ENCODE measurements around the gene VPS8.
A peak's percentile ranks its signal among the peaks of the same experiment; 100 is the strongest.

VPS8 gene

GRCh38 chr3:184776916-184777315, 35.0 kb upstream of the VPS8 start:
- Histone ChIP-seq H3K27me3 (ENCODE audit: control insufficient read depth, insufficient read depth, low read length) (no peaks in the 10 kb centered on the region), H3K9ac (ENCODE audit: low read length) (no peak overlapping the region), H3K27ac (ENCODE audit: low read depth, low read length) (no peak overlapping the region), H3K4me3 (ENCODE audit: low read length) (no peak overlapping the region), H3K36me3 (ENCODE audit: control insufficient read depth, insufficient read depth, low read length) (no peaks in the 10 kb centered on the region), H3K4me1 (ENCODE audit: control insufficient read depth, insufficient read depth, low read length) (peaks cover 2% of the 10 kb centered on the region)

DNA sequence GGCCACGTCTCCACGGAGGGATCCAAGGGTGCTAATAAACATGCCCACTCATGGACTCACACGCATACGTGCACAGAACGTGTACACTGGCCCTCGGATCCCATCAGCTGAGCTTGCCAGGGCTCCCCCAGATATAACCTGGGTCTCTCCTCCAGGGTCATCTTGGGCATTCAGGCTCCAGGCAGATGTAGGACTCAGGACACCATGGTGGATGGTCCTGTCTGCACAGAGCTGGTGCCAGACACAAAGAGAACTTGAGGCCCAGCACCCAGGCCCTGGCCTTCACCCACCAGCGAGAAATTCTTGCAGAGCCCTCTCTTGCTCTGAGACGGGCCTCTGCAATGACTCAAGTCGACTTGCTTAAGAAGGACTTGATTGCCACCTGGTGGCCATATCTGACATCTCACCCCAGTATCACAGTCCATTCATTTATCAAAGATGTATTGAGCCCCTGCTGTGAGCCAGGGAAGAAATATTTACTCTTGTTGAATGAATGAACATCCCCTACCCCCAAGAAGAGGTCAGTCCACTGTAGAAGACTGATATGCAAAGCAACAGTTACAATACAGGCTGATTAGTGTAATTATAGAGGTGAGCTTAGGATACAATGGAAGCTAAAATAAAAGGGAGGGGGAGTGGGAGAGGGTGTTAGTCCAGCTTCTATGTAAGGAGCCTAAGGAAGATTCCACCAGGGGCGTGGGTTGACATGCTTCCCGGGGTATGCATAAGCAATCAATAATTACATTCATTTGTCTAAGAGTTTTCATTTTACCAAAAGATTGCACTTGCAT, 34.2 kb upstream of the VPS8 start:
- Histone ChIP-seq H3K27me3 (ENCODE audit: control insufficient read depth, insufficient read depth, low read length) (no peaks in the 10 kb centered on the region), H3K36me3 (ENCODE audit: control insufficient read depth, insufficient read depth, low read length) (no peaks in the 10 kb centered on the region), H3K9ac (ENCODE audit: low read length) (no peak overlapping the region), H3K4me1 (ENCODE audit: control insufficient read depth, insufficient read depth, low read length) (peaks cover 2% of the 10 kb centered on the region), H3K4me3 (ENCODE audit: low read length) (no peak overlapping the region), H3K27ac (ENCODE audit: low read depth, low read length) (no peak overlapping the region)

DNA sequence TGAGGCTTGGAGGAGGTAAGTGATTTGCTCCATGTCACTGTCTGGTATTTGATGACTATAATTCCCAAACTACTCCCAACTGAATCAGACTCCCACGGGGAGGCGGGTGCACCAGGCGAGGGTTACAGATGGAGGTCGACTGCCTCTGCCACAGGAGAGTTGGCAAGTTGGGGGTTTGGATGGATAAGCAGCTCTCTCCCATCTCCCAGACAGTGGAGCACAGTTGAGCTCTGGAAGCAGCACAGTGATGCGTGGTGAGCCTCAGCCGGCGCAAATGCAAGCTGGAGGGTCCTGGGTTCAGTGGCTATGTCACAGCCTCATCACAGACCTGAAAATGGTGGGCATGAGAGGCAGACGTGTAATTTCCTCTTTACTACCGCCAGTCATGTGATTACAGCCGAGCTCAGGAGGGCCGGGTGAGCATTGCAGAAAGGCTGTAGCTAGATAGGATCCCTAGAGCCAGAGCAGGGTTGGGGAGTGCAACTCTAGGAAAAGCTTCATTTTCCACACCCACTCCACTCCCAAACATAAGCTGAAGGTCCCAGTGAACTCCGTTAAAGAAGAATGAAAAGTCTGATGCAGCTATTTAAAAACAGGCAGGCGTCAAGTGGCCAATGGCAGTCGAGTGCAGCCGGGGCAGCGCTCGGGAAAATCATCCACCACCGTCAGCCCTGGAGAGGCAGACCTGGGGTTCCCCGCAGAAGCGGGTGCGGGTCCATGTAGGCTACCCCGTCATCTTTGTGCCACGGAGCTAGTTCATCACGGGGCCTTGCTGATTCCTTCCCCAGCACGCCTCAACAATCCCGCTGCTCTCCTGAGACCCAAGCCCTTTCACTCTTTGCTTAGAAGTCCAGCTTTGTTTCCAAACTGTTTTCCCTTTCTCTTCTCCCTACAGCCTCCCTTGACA, 33.3 kb upstream of the VPS8 start:
- H3K9ac ChIP-seq (ENCODE audit: low read length): no peak overlapping the region
- H3K4me3 ChIP-seq (ENCODE audit: low read length): no peak overlapping the region

DNA sequence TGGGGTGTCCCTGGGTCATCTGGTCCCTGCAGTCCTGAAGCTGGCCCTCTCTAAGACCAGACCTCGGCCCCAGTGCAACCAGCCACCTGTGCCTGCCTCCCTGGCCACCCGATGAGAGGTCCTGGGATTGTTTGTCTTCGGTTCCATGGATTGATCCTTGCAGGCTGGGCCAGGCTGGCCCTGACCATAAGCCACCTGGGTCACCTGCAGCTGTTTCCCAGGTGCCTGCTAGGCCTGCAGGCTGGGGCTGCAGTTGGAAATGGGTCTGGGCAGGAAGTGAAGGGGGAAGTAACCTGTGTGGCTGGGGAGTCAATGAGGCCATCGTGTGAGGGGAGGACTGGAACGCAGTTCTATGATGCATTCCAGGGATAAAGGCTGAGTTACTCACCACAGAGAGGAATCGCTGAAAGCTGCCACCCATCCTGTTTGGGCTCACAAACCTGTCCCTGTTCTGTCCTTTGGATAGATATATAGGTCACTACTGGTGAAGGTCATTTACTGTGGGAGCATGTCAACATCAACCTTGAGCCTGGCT, 30.9 kb upstream of the VPS8 start:
- Histone ChIP-seq H3K36me3 (ENCODE audit: control insufficient read depth, insufficient read depth, low read length) (no peaks in the 10 kb centered on the region), H3K27me3 (ENCODE audit: control insufficient read depth, insufficient read depth, low read length) (no peaks in the 10 kb centered on the region), H3K4me3 (ENCODE audit: low read length) (no peak overlapping the region), H3K4me1 (ENCODE audit: control insufficient read depth, insufficient read depth, low read length) (peaks cover 5% of the 10 kb centered on the region), H3K27ac (ENCODE audit: low read depth, low read length) (no peak overlapping the region), H3K9ac (ENCODE audit: low read length) (no peak overlapping the region)

More for the DNA sequence above, 33.3 kb upstream of the VPS8 start:
- H3K27me3 ChIP-seq (ENCODE audit: control insufficient read depth, insufficient read depth, low read length): no peaks in the 10 kb centered on the region
- peaks cover 2% of the 10 kb centered on the region for H3K4me1 ChIP-seq (ENCODE audit: control insufficient read depth, insufficient read depth, low read length)
- H3K27ac ChIP-seq (ENCODE audit: low read depth, low read length): no peak overlapping the region
- H3K36me3 ChIP-seq (ENCODE audit: control insufficient read depth, insufficient read depth, low read length): no peaks in the 10 kb centered on the region

DNA sequence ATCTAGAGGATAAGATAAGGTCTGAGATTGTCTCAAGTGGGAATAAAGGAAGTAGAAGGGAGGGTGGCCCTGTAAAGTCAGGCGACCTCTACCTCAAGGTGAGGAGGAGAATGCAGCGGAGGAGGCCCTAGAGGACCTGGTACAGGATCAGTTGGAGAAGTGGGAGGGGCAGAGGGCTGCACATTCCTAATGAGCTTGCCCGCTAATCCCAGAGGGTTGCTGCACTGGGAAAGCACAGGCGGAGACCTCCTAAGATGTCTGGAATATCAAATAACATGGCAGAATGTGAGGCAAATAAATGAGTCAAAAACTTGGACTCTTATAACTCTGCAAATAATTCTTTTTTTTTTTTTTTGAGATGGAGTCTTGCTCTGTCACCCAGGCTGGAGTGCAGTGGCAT, 30.2 kb upstream of the VPS8 start:
- no peaks in the 10 kb centered on the region for H3K36me3 ChIP-seq (ENCODE audit: control insufficient read depth, insufficient read depth, low read length)
- no peak overlapping the region for H3K27ac ChIP-seq (ENCODE audit: low read depth, low read length)
- no peak overlapping the region for H3K9ac ChIP-seq (ENCODE audit: low read length)
- H3K4me1 ChIP-seq (ENCODE audit: control insufficient read depth, insufficient read depth, low read length): peaks cover 13% of the 10 kb centered on the region
- no peak overlapping the region for H3K4me3 ChIP-seq (ENCODE audit: low read length)
- H3K27me3 ChIP-seq (ENCODE audit: control insufficient read depth, insufficient read depth, low read length): no peaks in the 10 kb centered on the region

DNA sequence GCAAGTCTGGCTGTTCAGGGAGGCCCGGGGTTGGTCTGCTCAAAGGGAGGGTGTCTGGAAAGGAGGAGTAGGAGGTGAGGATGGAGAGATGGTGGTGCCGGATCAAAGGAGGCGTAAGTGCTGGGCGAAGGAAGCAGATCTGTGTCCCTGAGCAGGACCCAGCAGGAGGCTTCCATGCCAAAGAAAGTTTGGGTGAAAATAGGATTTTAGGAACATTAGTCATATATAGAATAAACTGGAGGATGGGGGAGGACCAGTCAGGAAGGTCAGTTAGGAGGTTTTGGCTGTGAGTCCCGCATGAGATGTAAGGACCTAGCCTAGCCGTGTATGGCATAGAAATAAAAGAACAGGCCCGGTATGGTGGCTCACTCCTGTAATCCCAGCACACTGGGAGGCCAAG, 28.6 kb upstream of the VPS8 start:
- no peaks in the 10 kb centered on the region for H3K27me3 ChIP-seq (ENCODE audit: control insufficient read depth, insufficient read depth, low read length)
- H3K27ac ChIP-seq (ENCODE audit: low read depth, low read length): no peak overlapping the region
- no peak overlapping the region for H3K4me3 ChIP-seq (ENCODE audit: low read length)
- no peak overlapping the region for H3K9ac ChIP-seq (ENCODE audit: low read length)
- H3K4me1 ChIP-seq (ENCODE audit: control insufficient read depth, insufficient read depth, low read length): peaks cover 13% of the 10 kb centered on the region
- H3K36me3 ChIP-seq (ENCODE audit: control insufficient read depth, insufficient read depth, low read length): no peaks in the 10 kb centered on the region

- Histone ChIP-seq H3K4me1 (ENCODE audit: control insufficient read depth, insufficient read depth, low read length) (peaks cover 13% of the 10 kb centered on the region), H3K9ac (ENCODE audit: low read length) (no peak overlapping the region), H3K27ac (ENCODE audit: low read depth, low read length) (no peak overlapping the region), H3K36me3 (ENCODE audit: control insufficient read depth, insufficient read depth, low read length) (no peaks in the 10 kb centered on the region), H3K27me3 (ENCODE audit: control insufficient read depth, insufficient read depth, low read length) (no peaks in the 10 kb centered on the region), H3K4me3 (ENCODE audit: low read length) (no peak overlapping the region)
Measured at GRCh38 chr3:184784731-184785500, 27.1 kb upstream of the VPS8 start.

DNA sequence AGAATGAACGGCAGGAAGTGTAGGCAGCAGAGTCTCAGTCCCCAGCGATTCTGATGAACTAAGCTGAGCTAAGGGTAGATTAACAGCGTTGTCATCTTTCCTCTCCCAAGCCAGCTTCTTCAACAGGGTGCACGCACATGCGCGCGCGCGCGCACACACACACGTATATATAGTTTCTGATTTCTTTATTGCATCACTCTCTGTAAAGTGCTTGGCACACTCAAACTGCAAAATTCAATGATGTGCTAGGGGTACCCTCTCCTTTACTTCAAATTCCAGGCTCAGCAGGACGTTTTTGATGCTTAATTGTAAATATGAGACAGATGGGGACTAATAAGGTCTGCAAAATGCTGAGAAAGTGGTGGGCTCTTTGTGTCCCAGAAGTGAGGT, 26.1 kb upstream of the VPS8 start:
- Histone ChIP-seq H3K4me3 (ENCODE audit: low read length) (no peak overlapping the region), H3K27ac (ENCODE audit: low read depth, low read length) (peak overlapping the region; percentile 81), H3K9ac (ENCODE audit: low read length) (no peak overlapping the region)

GRCh38 chr3:184786280-184786941, 25.6 kb upstream of the VPS8 start:
- H3K27ac ChIP-seq (ENCODE audit: low read depth, low read length): peak overlapping the region; percentile 81
- H3K4me1 ChIP-seq (ENCODE audit: control insufficient read depth, insufficient read depth, low read length): peaks cover 13% of the 10 kb centered on the region
- no peaks in the 10 kb centered on the region for H3K27me3 ChIP-seq (ENCODE audit: control insufficient read depth, insufficient read depth, low read length)
- no peaks in the 10 kb centered on the region for H3K36me3 ChIP-seq (ENCODE audit: control insufficient read depth, insufficient read depth, low read length)
- no peak overlapping the region for H3K9ac ChIP-seq (ENCODE audit: low read length)
- peak overlapping the region; percentile 3 for H3K4me3 ChIP-seq (ENCODE audit: low read length)

More for the DNA sequence above, 26.1 kb upstream of the VPS8 start:
- no peaks in the 10 kb centered on the region for H3K36me3 ChIP-seq (ENCODE audit: control insufficient read depth, insufficient read depth, low read length)
- H3K4me1 ChIP-seq (ENCODE audit: control insufficient read depth, insufficient read depth, low read length): peaks cover 13% of the 10 kb centered on the region
- H3K27me3 ChIP-seq (ENCODE audit: control insufficient read depth, insufficient read depth, low read length): no peaks in the 10 kb centered on the region

- H3K4me3 ChIP-seq (ENCODE audit: low read length): no peak overlapping the region
- no peak overlapping the region for H3K9ac ChIP-seq (ENCODE audit: low read length)
- peaks cover 13% of the 10 kb centered on the region for H3K4me1 ChIP-seq (ENCODE audit: control insufficient read depth, insufficient read depth, low read length)
- no peak overlapping the region for H3K27ac ChIP-seq (ENCODE audit: low read depth, low read length)
- H3K36me3 ChIP-seq (ENCODE audit: control insufficient read depth, insufficient read depth, low read length): no peaks in the 10 kb centered on the region
- H3K27me3 ChIP-seq (ENCODE audit: control insufficient read depth, insufficient read depth, low read length): no peaks in the 10 kb centered on the region
Measured at GRCh38 chr3:184788751-184789150, 23.2 kb upstream of the VPS8 start.

- H3K4me1 ChIP-seq (ENCODE audit: control insufficient read depth, insufficient read depth, low read length): peaks cover 13% of the 10 kb centered on the region
- H3K36me3 ChIP-seq (ENCODE audit: control insufficient read depth, insufficient read depth, low read length): no peaks in the 10 kb centered on the region
- no peaks in the 10 kb centered on the region for H3K27me3 ChIP-seq (ENCODE audit: control insufficient read depth, insufficient read depth, low read length)
- H3K27ac ChIP-seq (ENCODE audit: low read depth, low read length): no peak overlapping the region
- no peak overlapping the region for H3K9ac ChIP-seq (ENCODE audit: low read length)
- H3K4me3 ChIP-seq (ENCODE audit: low read length): no peak overlapping the region
Measured at GRCh38 chr3:184789314-184789998, 22.5 kb upstream of the VPS8 start.
